Measurements from ENCODE around the gene KCNH6. TPM values are rescaled to one million over a fixed set of nuclear protein-coding genes. Genes with fewer than 3 reads are reported as not detected.

The KCNH6 gene
- total and polyA plus RNA-seq, 8 donors, result 0.41 to 1.5 (median 0.84) TPM

- Histone ChIP-seq H3K36me3 (peaks cover 0 to 47% of the 10 kb centered on the region in 2 donors), H3K4me3 (no peak overlapping the region), H3K27ac (peak overlapping the region in 1 of 2 donors; percentile 30), H3K9me3 (no peaks in the 10 kb centered on the region), H3K4me1 (peaks cover 0 to 5% of the 10 kb centered on the region in 2 donors), H3K27me3 (no peaks in the 10 kb centered on the region)
- DNase-seq, result no peak
- no peak for ATAC-seq
- intact Hi-C loops (cut with DNase I), result no loop called here
- no peak for TF ChIP-seq CTCF (IDR thresholded peaks at IDR 0.05)
Observed at GRCh38 chr17:63578027-63578768, 55.0 kb downstream of the KCNH6 start.

- H3K27me3 ChIP-seq, result no peaks in the 10 kb centered on the region
- H3K36me3 ChIP-seq, result peaks cover 0 to 51% of the 10 kb centered on the region in 2 donors
- H3K27ac ChIP-seq, result peak overlapping the region in 1 of 2 donors; percentile 30
- H3K9me3 ChIP-seq, result no peaks in the 10 kb centered on the region
- peaks cover 0 to 5% of the 10 kb centered on the region in 2 donors for H3K4me1 ChIP-seq
- intact Hi-C loops (cut with DNase I), result no loop called here
- no peak overlapping the region for H3K4me3 ChIP-seq
- no peak for TF ChIP-seq CTCF (IDR thresholded peaks at IDR 0.05)
- ATAC-seq, result no peak
- DNase-seq, result no peak
Observed at GRCh38 chr17:63578769-63579111, 55.6 kb downstream of the KCNH6 start.

- H3K4me1 ChIP-seq, result peaks cover 0 to 5% of the 10 kb centered on the region in 2 donors
- H3K36me3 ChIP-seq, result peaks cover 0 to 58% of the 10 kb centered on the region in 2 donors
- DNase-seq (peak in 1 of 4 donors; percentile 9), ATAC-seq (no peak)
- TF ChIP-seq CTCF (IDR thresholded peaks at IDR 0.05), result no peak
- H3K27me3 ChIP-seq, result no peaks in the 10 kb centered on the region
- no peaks in the 10 kb centered on the region for H3K9me3 ChIP-seq
- intact Hi-C loops (cut with DNase I), result no loop called here
- no peak overlapping the region for H3K4me3 ChIP-seq
- H3K27ac ChIP-seq, result peak overlapping the region in 1 of 2 donors; percentile 30
Observed at GRCh38 chr17:63579633-63580032, 56.5 kb downstream of the KCNH6 start.

- intact Hi-C loops (cut with DNase I), result no loop called here
- no peak for ATAC-seq
- Histone ChIP-seq H3K4me3 (no peak overlapping the region), H3K36me3 (peaks cover 0 to 100% of the 10 kb centered on the region in 2 donors), H3K27ac (no peak overlapping the region), H3K27me3 (no peaks in the 10 kb centered on the region), H3K4me1 (no peaks in the 10 kb centered on the region), H3K9me3 (no peaks in the 10 kb centered on the region)
- no peak for DNase-seq
- TF ChIP-seq CTCF (IDR thresholded peaks at IDR 0.05), result no peak
Observed at GRCh38 chr17:63587770-63588169, 64.6 kb downstream of the KCNH6 start.

- TF ChIP-seq CTCF (IDR thresholded peaks at IDR 0.05), result no peak
- Histone ChIP-seq H3K36me3 (peaks cover 0 to 93% of the 10 kb centered on the region in 2 donors), H3K27ac (no peak overlapping the region), H3K4me3 (no peak overlapping the region), H3K4me1 (no peaks in the 10 kb centered on the region), H3K9me3 (no peaks in the 10 kb centered on the region), H3K27me3 (no peaks in the 10 kb centered on the region)
- ATAC-seq, result no peak
- intact Hi-C loops (cut with DNase I), result no loop called here
- DNase-seq, result no peak
Observed at GRCh38 chr17:63588797-63589196, 65.6 kb downstream of the KCNH6 start.

All from left lung (tissue), 10 donors.